B cell (primary cell): ENCODE measurements around the gene TAMALIN. TPM values are rescaled to one million over a fixed set of nuclear protein-coding genes. Genes with fewer than 3 reads are reported as not detected.

ENCODE experiments used
- ATAC-seq: fragments of 200-7000 bp; cut with Tn5 transposase; one replicate; pipeline ENCODE4 v1.10.0; 2021; ENCODE audit warnings: low read depth, mild to moderate bottlenecking, moderate number of reproducible peaks, moderate library complexity
- CTCF ChIA-PET: fragments of 350-600 bp; sonication (Branson Sonifier 250); formaldehyde crosslinking; loops from one replicate; lab custom pipeline; 2021; ENCODE audit warnings: antibody characterized with exemption, inconsistent platforms; lab: Charles Lee
- POLR2A ChIA-PET: fragments of 350-600 bp; sonication (Branson Sonifier 250); formaldehyde crosslinking; loops from one replicate; lab custom pipeline; 2021; ENCODE audit warnings: antibody characterized with exemption; lab: Charles Lee
- DNase-seq: peaks from one replicate; pipeline ENCODE4 v3.0.0; 2013
- H2AFZ ChIP-seq: 2 replicates; pipeline ENCODE4 v1.6.1; 2012; ENCODE audit warnings: mild to moderate bottlenecking, low read depth, low read length; ENCODE audit not compliant: insufficient read depth, poor library complexity, severe bottlenecking
- H3K27ac ChIP-seq, 2 donors: 1 replicate in 1 of 2; 2 replicates in 1 of 2; pipeline ENCODE4 v1.5.1; 2012 to 2013; ENCODE audit warnings: low read length in 2 of 2, mild to moderate bottlenecking in 2 of 2, moderate library complexity in 1 of 2
- H3K27me3 ChIP-seq, 4 experiments: fragments of 200-600 bp in 1 of 4; sonication (generic) in 1 of 4; replicated peaks in 1 of 4; 1 replicate in 2 of 4; 2 replicates in 2 of 4; pipeline versions ENCODE4 v1.6.1 to v1.7.0; 2013 to 2016; ENCODE audit warnings: low read length in 3 of 4, mild to moderate bottlenecking in 2 of 4, mixed read lengths in 1 of 4, moderate library complexity in 1 of 4; ENCODE audit not compliant: insufficient read depth in 4 of 4, control insufficient read depth in 3 of 4; ENCODE audit errors: control extremely low read depth in 1 of 4
- H3K36me3 ChIP-seq, 2 experiments: replicated peaks in 1 of 2; 1 replicate in 1 of 2; 2 replicates in 1 of 2; pipeline versions ENCODE4 v1.6.1 to v1.7.1; 2013; ENCODE audit warnings: low read length in 1 of 2; ENCODE audit not compliant: insufficient read depth in 2 of 2, control insufficient read depth in 1 of 2; ENCODE audit errors: control extremely low read depth in 1 of 2, extremely low read depth in 1 of 2
- H3K4me1 ChIP-seq, 2 donors: fragments of 200-600 bp in 1 of 2; sonication (generic) in 1 of 2; 1 replicate in 1 of 2; 2 replicates in 1 of 2; pipeline versions ENCODE4 v1.5.1 to v1.6.1; 2013 to 2017; ENCODE audit warnings: low read length in 2 of 2; ENCODE audit not compliant: control insufficient read depth in 2 of 2, insufficient read depth in 2 of 2
- H3K4me2 ChIP-seq: replicated peaks from 2 replicates; pipeline ENCODE3; 2012; ENCODE audit warnings: mild to moderate bottlenecking, low read depth, low read length; ENCODE audit not compliant: poor library complexity, severe bottlenecking
- H3K4me3 ChIP-seq, 5 experiments: fragments of 200-600 bp in 1 of 5; sonication (generic) in 1 of 5; 1 replicate in 3 of 5; 2 replicates in 2 of 5; pipeline versions ENCODE4 v1.5.1 to v1.7.0; 2011 to 2016; ENCODE audit warnings: low read length in 4 of 5, mild to moderate bottlenecking in 4 of 5, low read depth in 2 of 5, control low read depth in 1 of 5, moderate library complexity in 1 of 5; ENCODE audit not compliant: insufficient read depth in 1 of 5; ENCODE audit errors: control extremely low read depth in 1 of 5, extremely low read depth in 1 of 5
- H3K79me2 ChIP-seq: fragments of 200-600 bp; sonication (generic); one replicate; pipeline ENCODE4 v1.6.0; 2016; ENCODE audit warnings: low read length; ENCODE audit not compliant: control insufficient read depth, insufficient read depth
- H3K9ac ChIP-seq: fragments of 200-600 bp; sonication (generic); 2 replicates; pipeline ENCODE4 v1.6.1; 2017; ENCODE audit warnings: mild to moderate bottlenecking, low read length, moderate library complexity
- H3K9me3 ChIP-seq, 3 donors: one replicate each; pipeline versions ENCODE4 v1.6.1 to v1.7.1; 2013; ENCODE audit warnings: low read length in 2 of 3; ENCODE audit not compliant: control insufficient read depth in 2 of 3, insufficient read depth in 1 of 3; ENCODE audit errors: control extremely low read depth in 1 of 3
- H4K20me1 ChIP-seq: 2 replicates; pipeline ENCODE4 v1.6.0; 2012; ENCODE audit warnings: mild to moderate bottlenecking, low read length; ENCODE audit not compliant: insufficient read depth, control insufficient read depth, poor library complexity, severe bottlenecking
- H3K27ac Mint-ChIP-seq: one replicate; pipeline ENCODE4 v1.8.0; 2021; ENCODE audit warnings: mixed read lengths
- H3K27me3 Mint-ChIP-seq: one replicate; pipeline ENCODE4 v1.8.0; 2021; ENCODE audit warnings: mixed read lengths
- H3K4me1 Mint-ChIP-seq: one replicate; pipeline ENCODE4 v1.8.0; 2021; ENCODE audit warnings: mixed read lengths
- H3K4me3 Mint-ChIP-seq: one replicate; pipeline ENCODE4 v1.8.0; 2021; ENCODE audit warnings: mixed read lengths
- H3K9me3 Mint-ChIP-seq: one replicate; pipeline ENCODE4 v1.8.0; 2022; ENCODE audit warnings: mixed read lengths; ENCODE audit not compliant: insufficient read depth
- EZH2 ChIP-seq: IDR thresholded peaks from 2 replicates; pipeline ENCODE4 v1.6.1; 2012; ENCODE audit warnings: borderline replicate concordance, low read depth, mild to moderate bottlenecking, moderate library complexity, low read length; ENCODE audit not compliant: insufficient read depth, poor library complexity, severe bottlenecking
- WGBS: methylation state at CpG from one replicate; pipeline ENCODE4 v1.1.5; 2013; ENCODE audit warnings: missing lambda C conversion rate; ENCODE audit not compliant: insufficient coverage; 5-methylcytosine and 5-hydroxymethylcytosine counted together
- intact Hi-C: fragments of 100-400 bp; cut with micrococcal nuclease; formaldehyde crosslinking; loops from one replicate; pipeline ENCODE4 v1.10.0; 2022
- polyA plus RNA-seq: library from polyadenylated mRNA; depleted of rRNA; stranded (reverse); fragments of >200 nt; gene quantifications from 2 replicates; pipeline ENCODE4 v1.2.3, GENCODE V29; 2012
- total RNA-seq, 2 donors: library from RNA; stranded (reverse); fragments of 120-200 nt in 1 of 2; gene quantifications; 1 replicate in 1 of 2; 2 replicates in 1 of 2; pipeline versions ENCODE4 v1.2.3 to v1.2.4, GENCODE V29; 2013 to 2022
- TF ChIP-seq, protein P1 (sequence below): fragments of 200-600 bp; IDR thresholded peaks from one replicate; pipeline ENCODE4 v1.8.0; 2022; ENCODE audit warnings: antibody characterized with exemption, mild to moderate bottlenecking

The TAMALIN gene
- total and polyA plus RNA-seq, 2 donors (not counting 1 experiment from before 2014, with no cell fraction given) = 139 to 151 TPM

DNA sequence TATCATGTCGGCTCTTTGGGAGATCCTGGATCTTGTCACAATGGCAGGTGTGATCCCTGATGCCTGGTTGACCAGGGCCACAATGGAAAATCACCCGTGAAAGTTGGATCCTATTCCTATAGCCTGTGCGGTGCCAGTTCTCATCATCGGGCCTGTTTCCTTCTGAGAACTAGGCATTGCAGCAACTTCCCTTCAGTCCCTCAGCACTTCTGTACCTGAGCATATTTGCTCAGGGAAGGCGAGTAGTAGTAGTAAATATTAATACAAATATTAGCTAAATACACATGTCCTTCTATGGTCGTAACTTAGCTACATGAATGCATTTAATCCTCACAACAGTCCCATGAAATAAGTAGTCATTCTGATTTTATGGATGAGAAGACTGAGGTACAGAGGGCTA is 22.1 kb upstream of the TAMALIN start:
- ATAC-seq (no peak), DNase-seq (no peak)
- H3K4me2 ChIP-seq = no peak overlapping the region
- no peak overlapping the region for H2AFZ ChIP-seq
- peaks cover 3 to 5% of the 10 kb centered on the region in 2 experiments for H3K36me3 ChIP-seq
- H3K4me1 ChIP-seq = peaks cover 3 to 6% of the 10 kb centered on the region in 2 donors
- Mint-ChIP-seq H3K27me3 (no peaks in the 10 kb centered on the region), H3K27ac (no peak overlapping the region), H3K4me1 (peaks cover 10% of the 10 kb centered on the region), H3K9me3 (no peaks in the 10 kb centered on the region), H3K4me3 (no peak overlapping the region)
- TF ChIP-seq EZH2 = no peak
- TF ChIP-seq, protein P1, sequence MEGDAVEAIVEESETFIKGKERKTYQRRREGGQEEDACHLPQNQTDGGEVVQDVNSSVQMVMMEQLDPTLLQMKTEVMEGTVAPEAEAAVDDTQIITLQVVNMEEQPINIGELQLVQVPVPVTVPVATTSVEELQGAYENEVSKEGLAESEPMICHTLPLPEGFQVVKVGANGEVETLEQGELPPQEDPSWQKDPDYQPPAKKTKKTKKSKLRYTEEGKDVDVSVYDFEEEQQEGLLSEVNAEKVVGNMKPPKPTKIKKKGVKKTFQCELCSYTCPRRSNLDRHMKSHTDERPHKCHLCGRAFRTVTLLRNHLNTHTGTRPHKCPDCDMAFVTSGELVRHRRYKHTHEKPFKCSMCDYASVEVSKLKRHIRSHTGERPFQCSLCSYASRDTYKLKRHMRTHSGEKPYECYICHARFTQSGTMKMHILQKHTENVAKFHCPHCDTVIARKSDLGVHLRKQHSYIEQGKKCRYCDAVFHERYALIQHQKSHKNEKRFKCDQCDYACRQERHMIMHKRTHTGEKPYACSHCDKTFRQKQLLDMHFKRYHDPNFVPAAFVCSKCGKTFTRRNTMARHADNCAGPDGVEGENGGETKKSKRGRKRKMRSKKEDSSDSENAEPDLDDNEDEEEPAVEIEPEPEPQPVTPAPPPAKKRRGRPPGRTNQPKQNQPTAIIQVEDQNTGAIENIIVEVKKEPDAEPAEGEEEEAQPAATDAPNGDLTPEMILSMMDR = no peak
- no peaks in the 10 kb centered on the region for H4K20me1 ChIP-seq
- no peaks in the 10 kb centered on the region for H3K79me2 ChIP-seq
- POLR2A ChIA-PET = no interaction called here
- no peak overlapping the region for H3K9ac ChIP-seq
- intact Hi-C loops = no loop called here
- H3K27ac ChIP-seq = no peak overlapping the region
- CTCF ChIA-PET = interaction anchor here (0.9 to 21.2 kb wide), 8 partner anchors 8 to 95 kb away, joined by 3 to 707 read pairs (median 5); no protein-coding TSS in a partner anchor
- no peaks in the 10 kb centered on the region for H3K27me3 ChIP-seq
- no peaks in the 10 kb centered on the region for H3K9me3 ChIP-seq
- WGBS = 91% methylated on average over 4 of the region's 6 CpGs
- no peak overlapping the region for H3K4me3 ChIP-seq

DNA sequence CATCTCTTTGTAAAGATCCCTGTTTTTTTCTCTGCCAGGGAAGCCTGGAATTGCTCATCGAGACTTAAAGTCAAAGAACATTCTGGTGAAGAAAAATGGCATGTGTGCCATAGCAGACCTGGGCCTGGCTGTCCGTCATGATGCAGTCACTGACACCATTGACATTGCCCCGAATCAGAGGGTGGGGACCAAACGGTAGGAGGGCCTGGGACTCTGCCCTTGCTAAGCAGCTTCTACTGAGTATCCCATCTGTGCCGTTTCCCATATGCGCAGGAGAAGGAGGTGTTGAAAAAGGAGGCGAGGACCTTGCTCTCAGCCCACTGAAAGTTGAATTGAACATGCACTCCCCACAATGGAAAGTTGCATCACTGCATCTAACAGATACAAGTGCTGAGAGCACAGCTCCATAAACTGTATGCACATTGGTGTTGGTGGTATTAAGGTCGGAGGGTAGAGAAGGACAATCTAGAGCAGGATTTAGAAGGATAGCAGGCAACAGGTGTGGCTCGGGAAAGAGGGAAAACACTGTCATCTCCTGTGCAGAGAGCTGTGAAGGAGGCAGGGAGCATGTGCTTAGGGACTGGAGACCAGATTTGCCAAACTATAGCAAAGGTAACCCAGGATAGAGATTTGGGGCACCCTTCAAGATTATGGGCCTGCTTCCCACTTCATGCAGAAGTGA is 21.5 kb upstream of the TAMALIN start:
- H3K9me3 ChIP-seq = no peaks in the 10 kb centered on the region
- no peaks in the 10 kb centered on the region for H4K20me1 ChIP-seq
- H3K4me1 ChIP-seq = peaks cover 3 to 5% of the 10 kb centered on the region in 2 donors
- CTCF ChIA-PET = interaction anchor here (0.6 to 21.2 kb wide), 5 partner anchors 7 to 101 kb away, joined by 3 to 707 read pairs (median 11); no protein-coding TSS in a partner anchor
- intact Hi-C loops = no loop called here
- no peak overlapping the region for H2AFZ ChIP-seq
- Mint-ChIP-seq H3K4me1 (peaks cover 6% of the 10 kb centered on the region), H3K9me3 (no peaks in the 10 kb centered on the region), H3K27me3 (no peaks in the 10 kb centered on the region), H3K4me3 (no peak overlapping the region), H3K27ac (no peak overlapping the region)
- H3K27ac ChIP-seq = no peak overlapping the region
- ATAC-seq (no peak), DNase-seq (no peak)
- TF ChIP-seq, protein P1 = no peak
- TF ChIP-seq EZH2 = no peak
- no peaks in the 10 kb centered on the region for H3K79me2 ChIP-seq
- POLR2A ChIA-PET = no interaction called here
- no peak overlapping the region for H3K4me2 ChIP-seq
- H3K9ac ChIP-seq = no peak overlapping the region
- 95% methylated on average over 6 of the region's 9 CpGs for WGBS
- H3K36me3 ChIP-seq = peaks cover 3 to 5% of the 10 kb centered on the region in 2 experiments
- H3K4me3 ChIP-seq = no peak overlapping the region
- no peaks in the 10 kb centered on the region for H3K27me3 ChIP-seq
